Dermis microvascular lymphatic vessel endothelial cell (primary cell): ENCODE results near the gene ACYP1. TPM values are rescaled to one million over a fixed set of nuclear protein-coding genes. Genes with fewer than 3 reads are reported as not detected.
A peak's percentile ranks its signal among the peaks of the same experiment; 100 is the strongest.

Experiments
- DNase-seq, 2 donors: peaks; one replicate each; pipeline versions ENCODE4 v3.0.0 to v3.0.0-alpha.2; 2010; ENCODE audit warnings: low read depth in 2 of 2
- total RNA-seq: library from RNA; depleted of rRNA; stranded (reverse); fragments of >200 nt; gene quantifications from 2 replicates; pipeline ENCODE4 v1.2.1, GENCODE V29; 2014

ACYP1 gene
- 3.3 and 7.4 TPM in 2 replicates for total RNA-seq

GRCh38 chr14:75063491-75064204, at the start of gene ACYP1:
TSS of gene ACYP1 (minus strand) at chr14:75064024. CDS start at chr14:75063553, 471 bp downstream.
- peak; percentile 72 to 88 for DNase-seq

GRCh38 chr14:75109877-75110276, 46.1 kb upstream of the ACYP1 start:
- no peak for DNase-seq

GRCh38 chr14:75107186-75107585, 43.4 kb upstream of the ACYP1 start:
- no peak for DNase-seq

GRCh38 chr14:75101491-75101890, 37.7 kb upstream of the ACYP1 start:
- DNase-seq: no peak

- DNase-seq: no peak
Observed at GRCh38 chr14:75098682-75099081, 34.9 kb upstream of the ACYP1 start.

GRCh38 chr14:75098212-75098611, 34.4 kb upstream of the ACYP1 start:
- no peak for DNase-seq

GRCh38 chr14:75096959-75097358, 33.1 kb upstream of the ACYP1 start:
- DNase-seq: no peak

GRCh38 chr14:75095690-75096089, 31.9 kb upstream of the ACYP1 start:
- DNase-seq: no peak

- no peak for DNase-seq
Observed at GRCh38 chr14:75094896-75095295, 31.1 kb upstream of the ACYP1 start.

- DNase-seq: no peak
Observed at GRCh38 chr14:75092698-75093097, 28.9 kb upstream of the ACYP1 start.

GRCh38 chr14:75091251-75091650, 27.4 kb upstream of the ACYP1 start:
- DNase-seq: no peak

GRCh38 chr14:75090353-75090752, 26.5 kb upstream of the ACYP1 start:
- DNase-seq: peak in 1 of 2 donors; percentile 24

- peak; percentile 59 to 69 for DNase-seq
Observed at GRCh38 chr14:75088566-75089373, 24.9 kb upstream of the ACYP1 start.

- DNase-seq: no peak
Observed at GRCh38 chr14:75088153-75088552, 24.3 kb upstream of the ACYP1 start.

GRCh38 chr14:75084513-75084912, 20.7 kb upstream of the ACYP1 start:
- DNase-seq: peak in 1 of 2 donors; percentile 57

GRCh38 chr14:75083271-75083670, 19.4 kb upstream of the ACYP1 start:
- no peak for DNase-seq

- no peak for DNase-seq
Observed at GRCh38 chr14:75081660-75082229, 17.9 kb upstream of the ACYP1 start.

- no peak for DNase-seq
Observed at GRCh38 chr14:75079521-75079920, 15.7 kb upstream of the ACYP1 start.

- DNase-seq: no peak
Observed at GRCh38 chr14:75077794-75078193, 14.0 kb upstream of the ACYP1 start.

- DNase-seq: no peak
Observed at GRCh38 chr14:75070383-75070782, 6.6 kb upstream of the ACYP1 start.

- no peak for DNase-seq
Observed at GRCh38 chr14:75069811-75070145, 6.0 kb upstream of the ACYP1 start.

- DNase-seq: peak; percentile 88 to 90
Observed at GRCh38 chr14:75069121-75069810, 5.4 kb upstream of the ACYP1 start, which contains the start of gene ZC2HC1C. TSS of gene ZC2HC1C (plus strand) at chr14:75069641. CDS start at chr14:75070574, 933 bp downstream.
